Calu3 (cell line): ENCODE data around the gene MASP1. TPM values are rescaled to one million over a fixed set of nuclear protein-coding genes. Genes with fewer than 3 reads are reported as not detected.

Experiments
- BruUV-seq: library from RNA; stranded (reverse); fragments of 400-500 nt; replicated peaks from 2 replicates; lab custom pipeline; 2021; lab: Mats Ljungman, UMichigan
- CTCF ChIA-PET: fragments of 300-600 bp; sonication (Branson Sonifier 250); formaldehyde crosslinking; loops from one replicate; lab custom pipeline; 2022; ENCODE audit warnings: antibody characterized with exemption; lab: Charles Lee
- DNase-seq: peaks from one replicate; pipeline ENCODE4 v3.0.0; 2022
- H3K27ac Mint-ChIP-seq: one replicate; pipeline ENCODE4 v1.8.0; 2022; ENCODE audit warnings: mixed read lengths; ENCODE audit not compliant: unreplicated experiment
- H3K27me3 Mint-ChIP-seq: one replicate; pipeline ENCODE4 v1.8.0; 2022; ENCODE audit warnings: mixed read lengths; ENCODE audit not compliant: unreplicated experiment
- H3K36me3 Mint-ChIP-seq: one replicate; pipeline ENCODE4 v1.8.0; 2022; ENCODE audit warnings: mild to moderate bottlenecking, moderate library complexity, mixed read lengths; ENCODE audit not compliant: insufficient read depth, unreplicated experiment
- H3K4me1 Mint-ChIP-seq: one replicate; pipeline ENCODE4 v1.8.0; 2022; ENCODE audit warnings: mild to moderate bottlenecking, low read depth, mixed read lengths; ENCODE audit not compliant: unreplicated experiment
- H3K4me3 Mint-ChIP-seq: one replicate; pipeline ENCODE4 v1.8.0; 2022; ENCODE audit warnings: mild to moderate bottlenecking, low read depth, moderate library complexity, mixed read lengths; ENCODE audit not compliant: unreplicated experiment
- H3K9me3 Mint-ChIP-seq: one replicate; pipeline ENCODE4 v1.8.0; 2022; ENCODE audit warnings: low read depth, mixed read lengths; ENCODE audit not compliant: unreplicated experiment
- intact Hi-C: fragments of 100-400 bp; cut with micrococcal nuclease; formaldehyde crosslinking; loops from one replicate; pipeline ENCODE4 v1.10.0; 2022; ENCODE audit not compliant: unreplicated experiment
- total RNA-seq: library from RNA; stranded (reverse); gene quantifications from 2 replicates; pipeline ENCODE4 v1.2.3, GENCODE V29; 2022
- TF ChIP-seq, protein P1 (sequence below): fragments of 200-600 bp; IDR thresholded peaks from one replicate; pipeline ENCODE4 v1.8.0; 2022; ENCODE audit warnings: antibody characterized with exemption; ENCODE audit not compliant: unreplicated experiment

Gene MASP1
- total RNA-seq, 1 experiment from 2014 or later: 0.59 TPM

GRCh38 chr3:187196573-187197334 lies 94.8 kb downstream of the MASP1 start:
- no peak for DNase-seq
- Mint-ChIP-seq H3K27me3 (peaks cover 4% of the 10 kb centered on the region), H3K9me3 (no peaks in the 10 kb centered on the region), H3K4me3 (no peak overlapping the region), H3K27ac (no peak overlapping the region), H3K4me1 (no peaks in the 10 kb centered on the region), H3K36me3 (no peaks in the 10 kb centered on the region)
- intact Hi-C loops: no loop called here
- no TSS peak for BruUV-seq
- TF ChIP-seq, protein P1, sequence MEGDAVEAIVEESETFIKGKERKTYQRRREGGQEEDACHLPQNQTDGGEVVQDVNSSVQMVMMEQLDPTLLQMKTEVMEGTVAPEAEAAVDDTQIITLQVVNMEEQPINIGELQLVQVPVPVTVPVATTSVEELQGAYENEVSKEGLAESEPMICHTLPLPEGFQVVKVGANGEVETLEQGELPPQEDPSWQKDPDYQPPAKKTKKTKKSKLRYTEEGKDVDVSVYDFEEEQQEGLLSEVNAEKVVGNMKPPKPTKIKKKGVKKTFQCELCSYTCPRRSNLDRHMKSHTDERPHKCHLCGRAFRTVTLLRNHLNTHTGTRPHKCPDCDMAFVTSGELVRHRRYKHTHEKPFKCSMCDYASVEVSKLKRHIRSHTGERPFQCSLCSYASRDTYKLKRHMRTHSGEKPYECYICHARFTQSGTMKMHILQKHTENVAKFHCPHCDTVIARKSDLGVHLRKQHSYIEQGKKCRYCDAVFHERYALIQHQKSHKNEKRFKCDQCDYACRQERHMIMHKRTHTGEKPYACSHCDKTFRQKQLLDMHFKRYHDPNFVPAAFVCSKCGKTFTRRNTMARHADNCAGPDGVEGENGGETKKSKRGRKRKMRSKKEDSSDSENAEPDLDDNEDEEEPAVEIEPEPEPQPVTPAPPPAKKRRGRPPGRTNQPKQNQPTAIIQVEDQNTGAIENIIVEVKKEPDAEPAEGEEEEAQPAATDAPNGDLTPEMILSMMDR: no peak
- CTCF ChIA-PET: interaction anchor here (1.1 kb wide), 1 partner anchor 24 kb away, joined by 3 read pairs; no protein-coding TSS in a partner anchor

GRCh38 chr3:187193181-187193580 lies 98.4 kb downstream of the MASP1 start:
- CTCF ChIA-PET: no interaction called here
- no peak for DNase-seq
- H3K4me1 Mint-ChIP-seq: peaks cover 20% of the 10 kb centered on the region
- TF ChIP-seq, protein P1: no peak
- peaks cover 3% of the 10 kb centered on the region for H3K9me3 Mint-ChIP-seq
- H3K27ac Mint-ChIP-seq: no peak overlapping the region
- H3K27me3 Mint-ChIP-seq: no peaks in the 10 kb centered on the region
- H3K36me3 Mint-ChIP-seq: no peaks in the 10 kb centered on the region
- no peak overlapping the region for H3K4me3 Mint-ChIP-seq
- intact Hi-C loops: no loop called here
- BruUV-seq: no TSS peak

DNA sequence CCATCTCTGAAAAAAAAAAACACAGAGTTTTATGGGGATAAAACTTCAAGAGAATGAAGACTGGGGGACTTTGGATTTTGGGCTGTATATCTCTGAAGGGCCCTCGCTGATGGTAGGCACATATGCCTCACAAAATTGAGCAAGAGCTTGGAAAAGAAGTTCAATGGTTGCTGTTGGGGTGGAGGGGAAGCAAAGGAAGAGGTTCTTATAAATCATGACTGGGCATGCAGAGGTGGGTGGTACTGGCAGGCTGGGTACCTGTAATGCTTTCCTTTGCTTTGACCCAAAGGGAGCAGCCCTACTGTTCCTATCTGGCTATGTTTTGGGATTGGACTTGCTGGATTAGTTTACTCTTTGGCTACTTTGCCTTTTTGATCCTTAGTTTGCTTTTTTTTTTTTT lies 100.3 kb downstream of the MASP1 start:
- DNase-seq: no peak
- Mint-ChIP-seq H3K4me3 (no peak overlapping the region), H3K4me1 (peaks cover 40% of the 10 kb centered on the region), H3K36me3 (no peaks in the 10 kb centered on the region), H3K9me3 (peaks cover 3% of the 10 kb centered on the region), H3K27me3 (no peaks in the 10 kb centered on the region), H3K27ac (no peak overlapping the region)
- intact Hi-C loops: no loop called here
- CTCF ChIA-PET: interaction anchor here (0.7 kb wide), 1 partner anchor 20 kb away, joined by 5 read pairs; no protein-coding TSS in a partner anchor
- TF ChIP-seq, protein P1: no peak
- no TSS peak for BruUV-seq

DNA sequence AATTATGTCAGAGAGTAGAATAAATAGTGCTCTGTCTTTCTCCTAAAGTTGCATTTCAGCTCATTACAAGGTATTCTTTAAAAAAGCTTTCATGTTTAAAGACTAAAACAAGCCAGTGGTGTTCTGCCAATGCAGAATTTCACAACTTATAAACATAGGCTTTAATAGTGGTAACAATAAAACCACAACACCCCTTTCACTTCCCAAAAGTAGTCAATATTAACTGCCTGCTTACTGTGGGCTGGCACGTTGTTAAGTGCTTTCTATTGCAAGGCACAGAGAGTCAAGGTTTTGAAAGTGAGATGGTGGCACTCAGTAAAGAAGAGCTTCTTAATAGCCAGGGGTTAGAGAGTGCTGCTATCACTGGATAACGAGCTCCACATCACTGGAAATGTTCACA lies 102.6 kb downstream of the MASP1 start:
- no TSS peak for BruUV-seq
- peaks cover 51% of the 10 kb centered on the region for H3K4me1 Mint-ChIP-seq
- CTCF ChIA-PET: interaction anchor here (0.6 kb wide), 1 partner anchor 1130 kb away, joined by 3 read pairs; no protein-coding TSS in a partner anchor
- no peak overlapping the region for H3K27ac Mint-ChIP-seq
- H3K27me3 Mint-ChIP-seq: no peaks in the 10 kb centered on the region
- no peak for DNase-seq
- TF ChIP-seq, protein P1: no peak
- peaks cover 3% of the 10 kb centered on the region for H3K9me3 Mint-ChIP-seq
- H3K4me3 Mint-ChIP-seq: no peak overlapping the region
- no peaks in the 10 kb centered on the region for H3K36me3 Mint-ChIP-seq
- intact Hi-C loops: no loop called here
